ENCODE data around the gene FAM227A.

- TF ChIP-seq POLR2A (IDR thresholded peaks at IDR 0.05; ENCODE audit: control extremely low read depth in 1 of 2, low read depth in 2 of 2, low read length in 2 of 2) (no peak), CHD7 (IDR thresholded peaks at IDR 0.05; ENCODE audit: insufficient replicate concordance, low read length) (no peak), CTCF (IDR thresholded peaks at IDR 0.05; ENCODE audit: control extremely low read depth in 1 of 3, insufficient read depth in 1 of 3, low read depth in 1 of 3, low read length in 3 of 3) (no peak), CEBPB (IDR thresholded peaks at IDR 0.05; ENCODE audit: low read depth, low read length) (no peak), ATF2 (IDR thresholded peaks at IDR 0.05; ENCODE audit: low read length) (no peak)
These were observed 1.1 kb upstream of the FAM227A start for GRCh38 chr22:38657045-38657909.
